GM06990 (cell line): ENCODE measurements around the gene ZNF185.

Experiments
- DNase-seq: peaks from one replicate; pipeline ENCODE4 v3.0.0-alpha.2; 2011; ENCODE audit not compliant: insufficient read length; ENCODE audit errors: extremely low read depth
- H3K27me3 ChIP-seq: replicated peaks from 2 replicates; pipeline ENCODE4 v1.6.0; 2011; ENCODE audit warnings: low read length; ENCODE audit not compliant: control insufficient read depth, insufficient read depth
- H3K36me3 ChIP-seq: 2 replicates; pipeline ENCODE4 v1.5.1; 2011; ENCODE audit warnings: low read length; ENCODE audit not compliant: control insufficient read depth, insufficient read depth
- H3K4me3 ChIP-seq: replicated peaks from 2 replicates; pipeline ENCODE4 v1.5.1; 2011; ENCODE audit warnings: low read depth, mild to moderate bottlenecking, control low read depth, low read length
- TF ChIP-seq, protein P1 (sequence below): IDR thresholded peaks from 2 replicates; pipeline ENCODE4 v1.5.1; 2011; ENCODE audit warnings: low read length, control low read depth, mild to moderate bottlenecking, inconsistent platforms; ENCODE audit not compliant: insufficient read depth, poor library complexity, severe bottlenecking

ZNF185 gene

DNA sequence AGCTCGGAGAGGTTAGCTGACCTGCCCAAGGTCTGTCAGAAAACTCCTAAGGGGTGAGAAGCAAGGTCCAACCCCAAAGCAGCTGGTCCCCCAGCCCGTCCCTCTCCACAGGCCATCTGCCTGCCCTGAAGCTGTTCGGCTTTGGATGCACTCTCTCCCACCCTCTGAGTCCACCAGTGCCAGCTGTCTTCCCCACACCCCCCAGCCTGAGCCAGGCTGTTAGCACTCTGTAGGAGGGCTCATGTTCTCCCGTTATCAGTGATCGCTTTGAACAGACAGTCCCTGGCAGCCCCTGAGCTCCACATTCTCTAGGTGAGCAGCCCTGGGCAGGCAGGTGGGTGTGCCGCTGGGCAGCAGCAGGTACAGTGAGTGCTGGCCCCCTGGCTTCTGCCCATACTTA is 16.0 kb downstream of the ZNF185 start:
- TF ChIP-seq, protein P1, sequence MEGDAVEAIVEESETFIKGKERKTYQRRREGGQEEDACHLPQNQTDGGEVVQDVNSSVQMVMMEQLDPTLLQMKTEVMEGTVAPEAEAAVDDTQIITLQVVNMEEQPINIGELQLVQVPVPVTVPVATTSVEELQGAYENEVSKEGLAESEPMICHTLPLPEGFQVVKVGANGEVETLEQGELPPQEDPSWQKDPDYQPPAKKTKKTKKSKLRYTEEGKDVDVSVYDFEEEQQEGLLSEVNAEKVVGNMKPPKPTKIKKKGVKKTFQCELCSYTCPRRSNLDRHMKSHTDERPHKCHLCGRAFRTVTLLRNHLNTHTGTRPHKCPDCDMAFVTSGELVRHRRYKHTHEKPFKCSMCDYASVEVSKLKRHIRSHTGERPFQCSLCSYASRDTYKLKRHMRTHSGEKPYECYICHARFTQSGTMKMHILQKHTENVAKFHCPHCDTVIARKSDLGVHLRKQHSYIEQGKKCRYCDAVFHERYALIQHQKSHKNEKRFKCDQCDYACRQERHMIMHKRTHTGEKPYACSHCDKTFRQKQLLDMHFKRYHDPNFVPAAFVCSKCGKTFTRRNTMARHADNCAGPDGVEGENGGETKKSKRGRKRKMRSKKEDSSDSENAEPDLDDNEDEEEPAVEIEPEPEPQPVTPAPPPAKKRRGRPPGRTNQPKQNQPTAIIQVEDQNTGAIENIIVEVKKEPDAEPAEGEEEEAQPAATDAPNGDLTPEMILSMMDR: no peak
- no peaks in the 10 kb centered on the region for H3K36me3 ChIP-seq
- no peak for DNase-seq

DNA sequence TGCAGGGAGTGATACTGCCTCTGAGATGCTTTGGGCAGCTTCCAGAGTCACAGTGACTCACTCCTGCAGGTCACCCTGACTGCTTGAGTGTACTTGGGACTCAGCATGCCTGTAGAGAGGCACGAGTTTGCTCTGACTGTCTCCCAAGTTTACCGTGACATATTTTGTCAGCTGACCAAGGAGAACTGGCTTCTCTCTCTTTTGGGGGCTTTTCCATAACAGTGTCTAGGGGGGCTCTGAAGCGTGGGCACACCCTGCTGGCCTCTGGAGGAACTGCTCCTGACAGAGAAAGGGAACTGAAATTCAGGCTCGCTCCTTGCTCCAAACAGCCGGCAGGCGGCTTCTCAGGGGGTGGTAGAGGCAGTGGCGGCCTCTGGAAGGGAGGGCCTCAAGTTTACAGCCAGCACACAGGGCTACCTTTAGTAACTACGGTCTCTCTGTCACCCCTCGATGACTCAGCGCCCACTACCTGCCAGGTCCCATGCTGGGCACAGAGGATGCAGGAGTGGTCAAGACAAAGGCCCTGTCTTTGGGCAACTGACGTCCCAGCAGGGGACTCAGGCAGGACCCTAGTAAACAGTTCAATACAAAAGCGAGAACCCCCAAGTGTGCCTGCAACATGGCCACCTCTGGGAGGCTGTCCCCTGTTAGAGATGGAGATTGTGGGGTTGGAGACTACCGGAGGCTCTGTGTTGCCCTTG is 17.8 kb downstream of the ZNF185 start:
- H3K27me3 ChIP-seq: no peaks in the 10 kb centered on the region
- TF ChIP-seq, protein P1: peak; percentile 76
- H3K4me3 ChIP-seq: no peak overlapping the region
- H3K36me3 ChIP-seq: no peaks in the 10 kb centered on the region
- no peak for DNase-seq

More for the DNA sequence above, 16.0 kb downstream of the ZNF185 start:
- Histone ChIP-seq H3K4me3 (no peak overlapping the region), H3K27me3 (no peaks in the 10 kb centered on the region)

DNA sequence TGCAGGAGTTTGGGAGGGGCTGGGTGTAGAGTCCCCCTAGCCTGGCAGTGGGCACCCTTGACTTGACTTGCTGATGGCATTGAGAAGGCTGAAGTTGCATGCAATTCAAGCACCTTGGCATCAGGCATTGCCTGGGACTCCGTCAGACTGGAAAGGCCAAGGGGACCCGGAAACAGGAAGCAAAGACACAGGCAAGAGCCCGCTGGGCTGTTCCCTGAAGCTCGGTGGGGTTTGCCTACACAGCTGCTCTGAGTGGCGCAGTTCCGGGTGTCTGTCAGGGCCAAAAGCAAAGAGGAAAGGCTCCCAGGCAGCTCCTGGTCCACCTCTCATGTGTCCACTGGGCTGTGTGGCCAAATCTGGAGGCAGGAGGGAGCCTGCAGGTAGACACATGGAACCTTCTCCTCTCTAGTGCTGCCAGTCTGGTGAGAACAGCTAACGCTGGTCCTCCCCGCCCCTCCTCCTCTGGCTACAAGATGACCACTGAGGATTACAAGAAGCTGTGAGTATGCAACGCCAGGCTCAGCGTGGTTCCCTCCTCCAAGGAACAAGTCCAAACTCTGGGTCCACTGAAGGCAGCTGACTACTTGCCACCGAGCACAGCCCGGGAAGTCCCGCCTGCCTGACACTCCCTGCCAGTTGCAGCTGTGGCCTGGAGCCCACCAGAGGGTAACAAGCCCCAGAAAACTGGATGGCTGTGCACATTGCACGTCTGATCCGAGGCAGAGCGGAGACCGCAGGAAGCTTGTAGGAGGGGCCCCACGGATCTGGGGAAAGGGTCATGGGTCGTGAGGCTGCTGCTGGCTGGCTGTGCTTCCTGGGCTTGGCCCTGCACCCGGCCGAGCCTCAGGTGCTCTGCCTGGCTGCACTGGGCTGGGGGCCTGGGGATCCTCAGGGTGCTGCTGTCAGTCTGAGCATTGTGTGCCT is 20.1 kb downstream of the ZNF185 start:
- no peak for DNase-seq
- TF ChIP-seq, protein P1: no peak
- Histone ChIP-seq H3K27me3 (no peaks in the 10 kb centered on the region), H3K36me3 (no peaks in the 10 kb centered on the region), H3K4me3 (peak overlapping the region; percentile 37)

- TF ChIP-seq, protein P1: no peak
- no peak overlapping the region for H3K4me3 ChIP-seq
Observed at GRCh38 chrX:152918707-152919106, 20.8 kb downstream of the ZNF185 start.

GRCh38 chrX:152923599-152923998 is 25.7 kb downstream of the ZNF185 start:
- Histone ChIP-seq H3K27me3 (no peaks in the 10 kb centered on the region), H3K36me3 (no peaks in the 10 kb centered on the region), H3K4me3 (no peak overlapping the region)
- DNase-seq: no peak
- TF ChIP-seq, protein P1: no peak

More at GRCh38 chrX:152918707-152919106, 20.8 kb downstream of the ZNF185 start:
- DNase-seq: no peak
- H3K27me3 ChIP-seq: no peaks in the 10 kb centered on the region
- no peaks in the 10 kb centered on the region for H3K36me3 ChIP-seq
